ENCODE results near the gene NPL.
A peak's percentile ranks its signal among the peaks of the same experiment; 100 is the strongest.

NPL gene, protein sequence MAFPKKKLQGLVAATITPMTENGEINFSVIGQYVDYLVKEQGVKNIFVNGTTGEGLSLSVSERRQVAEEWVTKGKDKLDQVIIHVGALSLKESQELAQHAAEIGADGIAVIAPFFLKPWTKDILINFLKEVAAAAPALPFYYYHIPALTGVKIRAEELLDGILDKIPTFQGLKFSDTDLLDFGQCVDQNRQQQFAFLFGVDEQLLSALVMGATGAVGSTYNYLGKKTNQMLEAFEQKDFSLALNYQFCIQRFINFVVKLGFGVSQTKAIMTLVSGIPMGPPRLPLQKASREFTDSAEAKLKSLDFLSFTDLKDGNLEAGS

GRCh38 chr1:182789138-182790076 is at the start of gene NPL:
TSS of gene NPL (plus strand) at chr1:182789773. CDS start at chr1:182794372, 4,599 bp downstream.
- peak; percentile 79 for DNase-seq

- no peak for DNase-seq
Observed at GRCh38 chr1:182740120-182740519, 49.5 kb upstream of the NPL start.

DNA sequence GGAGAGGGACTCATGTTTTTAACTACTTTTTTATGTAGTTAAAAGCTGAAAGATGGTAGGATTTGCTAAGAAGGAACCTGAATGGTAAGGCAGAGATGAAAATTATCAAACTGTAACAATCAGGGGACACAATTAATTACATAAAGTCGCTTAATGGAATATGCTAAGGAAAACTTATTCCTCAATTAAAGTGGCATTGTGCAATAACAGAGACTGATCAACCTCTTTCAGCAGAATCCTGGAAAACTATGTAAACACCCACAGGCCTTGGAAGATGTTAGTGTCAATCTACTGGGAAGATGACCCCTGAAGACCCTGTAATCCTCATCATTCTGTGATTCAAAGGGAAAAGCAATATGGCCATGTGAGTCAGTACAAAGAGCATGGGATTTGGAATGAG is 46.8 kb upstream of the NPL start:
- no peak for DNase-seq

DNA sequence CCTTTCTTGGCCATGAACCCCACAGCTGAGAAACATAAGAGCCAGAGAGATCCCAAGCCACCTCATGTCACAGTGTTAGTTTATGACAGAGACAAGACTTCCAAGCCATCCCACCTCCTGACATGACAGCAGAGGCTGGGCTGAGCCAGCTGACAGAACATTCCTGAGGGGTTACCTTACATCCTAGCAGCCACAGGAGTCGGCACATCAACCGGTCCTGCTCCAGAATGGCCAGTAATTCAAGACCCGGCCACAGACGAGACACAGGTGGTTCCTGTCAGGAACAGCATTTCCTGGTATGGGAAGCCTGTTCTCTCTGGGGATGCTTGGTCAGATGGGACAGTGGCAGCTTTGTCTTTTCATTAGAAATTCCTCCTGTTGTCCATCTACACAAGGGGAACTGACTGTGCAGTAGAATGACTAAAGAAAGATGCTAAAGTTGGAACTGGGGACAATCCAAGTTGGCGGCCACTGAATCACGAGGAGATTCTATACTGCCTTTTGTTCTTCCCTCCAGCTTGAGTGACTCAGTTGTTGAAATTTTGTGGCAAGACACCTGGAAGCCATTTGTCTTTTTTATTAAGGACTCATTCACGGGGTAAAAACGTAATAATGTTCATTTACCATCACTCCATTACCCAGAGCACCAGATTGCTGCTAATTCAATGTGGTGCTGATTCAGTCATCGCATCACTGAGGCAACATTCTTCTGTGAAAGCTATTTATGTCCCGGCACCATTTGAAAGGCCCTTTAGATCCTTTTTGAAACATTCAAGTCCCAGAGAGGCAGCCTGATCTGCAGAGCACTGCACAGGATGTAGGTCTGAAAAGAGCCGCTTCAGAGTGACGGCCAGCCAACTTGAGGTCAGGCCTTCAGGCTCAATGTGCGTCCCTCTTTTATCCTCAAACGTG is 37.2 kb upstream of the NPL start:
- DNase-seq = no peak

DNA sequence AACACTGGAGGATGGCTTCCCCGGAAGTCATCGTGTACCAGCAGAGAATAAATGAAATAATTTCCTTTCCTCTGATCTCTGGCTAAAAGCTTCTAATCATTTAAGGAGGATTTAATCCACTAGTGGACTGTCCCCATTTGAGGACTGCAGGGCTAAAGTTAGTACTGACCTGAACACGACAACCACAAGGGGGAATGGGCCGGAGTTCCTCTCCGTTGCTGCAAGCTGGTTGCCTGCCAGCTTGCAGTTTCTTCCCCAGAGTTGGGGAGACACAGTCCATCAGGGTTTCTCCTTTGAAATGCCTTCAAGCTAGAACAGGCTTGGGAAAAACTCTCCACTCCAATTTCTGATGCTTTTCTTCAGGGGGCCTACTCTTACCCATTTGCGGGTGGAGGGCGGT is 35.5 kb upstream of the NPL start:
- no peak for DNase-seq

- DNase-seq = no peak
Observed at GRCh38 chr1:182754543-182755314, 34.8 kb upstream of the NPL start.

- no peak for DNase-seq
Observed at GRCh38 chr1:182755632-182756031, 33.9 kb upstream of the NPL start.

GRCh38 chr1:182756423-182756822 is 33.1 kb upstream of the NPL start:
- DNase-seq = no peak

GRCh38 chr1:182761396-182762395 is 27.9 kb upstream of the NPL start:
- DNase-seq = no peak

GRCh38 chr1:182762536-182762935 is 27.0 kb upstream of the NPL start:
- DNase-seq = no peak

DNA sequence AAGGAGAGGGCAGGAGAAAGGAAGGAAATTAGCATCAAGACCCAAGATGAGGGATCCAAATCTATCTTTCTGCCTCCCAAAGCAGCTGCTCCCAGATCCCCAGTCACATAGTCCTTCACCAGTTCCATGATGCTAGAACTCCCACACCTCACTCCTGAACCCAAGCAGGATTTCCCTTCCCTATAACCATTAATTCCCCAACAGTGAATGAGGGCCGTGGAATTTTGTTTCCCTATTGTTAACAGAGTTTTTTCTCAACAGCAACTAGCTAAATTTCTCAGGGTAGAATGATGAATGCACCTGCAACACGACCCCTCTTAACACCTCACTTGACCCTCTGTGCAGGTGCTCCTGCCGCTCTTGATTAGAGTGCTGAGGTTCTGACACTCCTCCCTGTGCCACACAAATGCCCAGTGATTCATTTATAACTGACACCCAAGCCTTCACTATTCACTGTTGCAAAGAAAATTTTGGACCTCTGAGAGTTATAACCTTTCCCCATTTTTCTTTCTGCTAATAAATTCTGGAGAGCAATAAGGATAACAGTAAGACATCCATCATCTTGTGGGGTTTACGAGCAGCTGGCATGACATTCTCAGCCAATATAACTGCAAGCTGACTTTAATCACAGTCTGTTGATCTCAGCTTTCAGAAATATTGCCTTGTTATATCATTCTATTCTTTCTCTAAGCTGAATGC is 25.4 kb upstream of the NPL start:
- no peak for DNase-seq

GRCh38 chr1:182765391-182765790 is 24.2 kb upstream of the NPL start:
- no peak for DNase-seq

DNA sequence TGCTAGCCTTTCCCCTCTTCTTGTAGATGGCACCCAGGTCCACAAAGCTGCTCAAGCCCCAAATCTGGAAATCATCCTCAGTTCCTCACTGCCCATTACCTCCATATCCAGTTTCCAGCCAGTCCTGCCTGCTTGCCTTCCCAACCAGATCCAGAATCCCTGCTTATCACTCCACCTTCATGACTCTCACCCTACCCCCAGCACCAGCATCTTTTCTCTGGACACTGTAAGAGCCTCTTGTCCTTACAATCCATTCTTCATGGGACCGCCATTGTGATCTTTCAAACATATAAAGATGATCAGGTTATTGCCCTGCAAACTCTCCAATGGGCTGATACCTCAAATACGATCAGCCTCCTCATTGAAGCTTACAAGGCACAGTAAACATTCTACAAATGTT is 23.5 kb upstream of the NPL start:
- no peak for DNase-seq

DNA sequence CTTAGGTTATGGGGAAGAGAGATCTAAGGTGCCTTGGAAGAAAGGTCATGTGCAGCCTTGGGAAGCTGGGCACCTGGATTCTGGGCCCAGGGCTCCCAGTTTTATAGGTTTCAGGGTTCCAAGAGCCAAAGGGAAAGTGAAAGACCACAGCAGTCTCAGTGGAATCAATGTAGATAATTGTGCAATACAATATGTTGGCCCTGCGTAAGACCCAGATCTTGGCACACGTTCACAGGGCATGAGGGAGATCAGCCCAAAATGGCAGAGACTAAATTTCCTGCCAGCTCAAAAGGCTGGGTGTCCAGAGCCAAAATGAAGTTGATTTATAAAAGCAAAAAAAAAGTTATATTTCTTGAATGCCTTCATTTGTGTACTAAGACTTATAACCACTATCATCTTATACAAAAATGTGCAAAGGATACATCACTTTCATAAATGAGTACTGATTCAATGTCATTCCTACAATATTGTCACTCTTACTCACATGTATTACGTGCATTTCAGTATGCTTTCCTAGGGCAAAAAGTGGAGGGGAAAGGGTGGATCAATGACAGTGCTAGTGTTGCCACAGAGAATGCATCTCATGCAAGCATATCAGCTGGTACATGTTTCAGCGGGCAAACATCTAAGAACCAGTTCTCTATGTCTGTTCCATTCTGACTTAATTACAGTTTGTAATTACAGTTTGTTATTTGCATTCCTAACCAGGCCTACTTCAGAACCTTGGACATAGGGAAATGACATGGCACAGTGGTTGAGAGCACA is 22.5 kb upstream of the NPL start:
- DNase-seq = no peak

DNA sequence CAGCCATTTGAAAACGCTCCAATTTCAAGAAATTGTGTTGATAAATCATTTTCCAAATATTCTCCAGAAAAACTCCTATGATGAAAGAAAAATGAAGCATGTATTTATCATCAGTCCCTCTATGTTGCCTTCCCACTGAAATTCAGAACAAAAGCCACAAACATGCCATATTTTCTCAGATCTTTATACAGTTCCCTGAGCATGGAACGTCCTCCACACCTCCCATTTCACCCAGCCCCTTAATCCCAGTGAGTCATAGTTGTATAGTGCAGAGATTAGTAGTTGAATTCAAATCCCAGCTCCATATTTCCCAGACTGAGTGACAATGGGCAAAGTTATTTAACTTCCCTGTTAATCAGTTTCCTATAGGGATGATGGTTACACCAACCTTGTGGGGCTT is 20.6 kb upstream of the NPL start:
- no peak for DNase-seq

DNA sequence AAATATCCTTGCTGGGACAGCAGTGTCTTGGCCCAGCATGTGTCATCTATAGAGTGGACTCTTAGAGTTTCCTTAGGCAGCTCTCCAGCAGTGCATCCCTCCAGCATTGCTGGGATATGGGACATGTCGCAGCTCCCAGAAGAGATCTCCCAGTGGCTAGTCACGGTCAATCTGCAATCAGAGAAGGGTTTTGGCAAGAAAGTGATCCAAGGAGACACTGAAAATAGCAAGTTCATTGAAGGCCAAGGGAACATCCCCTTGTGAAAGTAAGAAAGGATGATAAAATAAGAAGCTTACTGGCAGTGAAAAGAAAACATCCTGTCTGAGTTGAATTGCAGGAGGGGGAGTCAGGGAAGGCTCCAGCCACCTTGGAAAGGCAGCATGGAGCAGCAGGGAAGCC is 19.3 kb upstream of the NPL start:
- no peak for DNase-seq

DNA sequence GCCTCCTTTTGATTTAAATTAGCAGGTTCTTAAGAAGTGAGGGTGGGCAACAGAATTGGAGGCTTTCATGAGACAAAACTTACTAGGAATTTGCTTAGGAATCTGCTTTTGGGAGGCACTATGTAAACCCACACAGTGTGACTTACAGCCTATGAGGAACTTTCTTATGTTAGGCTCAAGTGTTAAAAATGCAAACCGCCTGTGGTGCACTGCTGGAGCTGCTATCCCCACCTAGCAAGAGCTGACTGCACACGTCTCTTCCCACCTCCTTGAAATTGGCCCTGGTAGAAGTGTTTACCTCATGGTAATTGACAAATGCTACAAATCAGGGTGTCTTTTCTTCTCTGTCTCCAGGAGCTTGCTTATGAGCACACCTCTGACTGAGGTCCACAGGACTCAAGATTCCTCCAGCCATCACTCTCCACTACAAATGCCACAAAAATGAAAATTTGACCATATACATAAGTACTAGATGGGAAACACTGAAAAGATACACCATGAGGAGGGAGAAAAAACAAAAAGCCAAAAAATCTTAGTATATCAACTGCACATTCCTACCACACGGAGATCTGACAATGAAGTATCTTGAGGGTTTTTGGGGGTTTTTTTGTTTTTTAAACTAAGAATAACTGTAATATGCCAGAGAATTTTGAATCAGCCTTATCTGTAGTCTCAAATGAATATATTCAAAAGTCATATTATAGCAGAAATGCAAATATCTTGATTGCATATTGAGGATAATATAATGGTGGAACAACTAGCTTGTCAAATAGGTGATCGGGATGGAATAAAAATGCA is 18.2 kb upstream of the NPL start:
- DNase-seq = no peak

GRCh38 chr1:182777386-182777785 is 12.2 kb upstream of the NPL start:
- no peak for DNase-seq

DNA sequence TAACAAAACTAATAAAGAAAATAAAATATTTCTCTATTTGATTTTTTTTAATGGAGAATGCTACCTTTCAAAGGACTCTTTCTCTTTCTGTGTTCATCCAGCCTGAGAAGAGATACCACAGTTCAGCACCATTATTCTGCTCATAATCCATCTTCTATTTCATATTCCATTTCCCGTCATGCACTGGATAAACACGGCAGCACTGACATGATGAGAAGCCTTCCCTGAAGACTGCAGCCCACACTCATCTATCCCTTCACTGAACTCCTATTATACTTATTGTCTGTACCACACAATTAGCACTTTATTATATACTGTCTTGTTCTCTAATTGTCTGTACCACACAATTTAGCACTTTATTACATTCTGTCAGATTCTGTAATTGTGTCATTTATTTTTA is 10.7 kb upstream of the NPL start:
- DNase-seq = no peak

Measured in activated CD4-positive, alpha-beta T cell treated with anti-CD3 and anti-CD28 coated beads for 1 hour (primary cell).